Measurements from ENCODE around the gene AKAP6. TPM values are rescaled to one million over a fixed set of nuclear protein-coding genes. Genes with fewer than 3 reads are reported as not detected.

Gene AKAP6
- total and polyA plus RNA-seq, 10 of the 15 experiments (the other 5 are each of a cell fraction or from before 2014, with no cell fraction given): 0.35 to 5.9 (median 2.2) TPM

DNA sequence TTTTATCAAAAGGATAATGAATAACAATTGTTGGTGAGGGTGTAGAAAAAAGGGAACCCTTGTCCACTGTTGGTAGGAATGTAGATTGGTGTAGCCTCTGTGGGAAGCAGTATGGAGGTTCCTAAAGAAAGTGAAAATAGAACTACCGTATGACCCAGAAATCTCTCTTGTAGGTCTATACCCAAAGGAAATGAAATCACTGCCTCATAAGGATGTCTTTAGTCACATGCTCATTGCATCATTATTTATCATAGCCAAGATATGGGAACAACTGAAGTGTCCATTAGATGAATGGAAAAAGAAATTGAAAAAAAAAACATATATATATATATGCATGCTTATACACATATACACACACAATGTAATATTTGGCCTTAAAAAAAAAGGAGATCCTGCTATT is 450.7 kb downstream of the AKAP6 start:
- no TSS peak for BruUV-seq (replicated peaks)
- DNase-seq (ENCODE audit: low read depth, low spot score) (no peak), FAIRE-seq (no peak), ATAC-seq (no peak)
- Histone ChIP-seq H3K9ac (ENCODE audit: control insufficient read depth, insufficient read depth, low read length) (no peak overlapping the region), H3K4me3 (no peak overlapping the region), H3K4me1 (ENCODE audit: control insufficient read depth, insufficient read depth, low read length) (no peaks in the 10 kb centered on the region), H4K20me1 (ENCODE audit: control insufficient read depth, insufficient read depth) (no peaks in the 10 kb centered on the region), H3K27me3 (replicated peaks in 1 of 2; ENCODE audit: control insufficient read depth in 2 of 2, insufficient read depth in 2 of 2, low read length in 1 of 2) (no peaks in the 10 kb centered on the region), H3K27ac (ENCODE audit: control insufficient read depth, insufficient read depth) (no peak overlapping the region), H2AFZ (ENCODE audit: control insufficient read depth, low read depth, low read length) (no peak overlapping the region), H3K4me2 (ENCODE audit: control insufficient read depth, insufficient read depth) (no peak overlapping the region), H3K9me3 (replicated peaks; ENCODE audit: control insufficient read depth, insufficient read depth, low read length) (no peaks in the 10 kb centered on the region), H3K36me3 (ENCODE audit: control insufficient read depth in 2 of 2, insufficient read depth in 2 of 2, low read length in 1 of 2) (no peaks in the 10 kb centered on the region), H3K79me2 (ENCODE audit: control insufficient read depth, insufficient read depth, low read length) (no peaks in the 10 kb centered on the region)
- RAD21 ChIA-PET (ENCODE audit: unreplicated experiment): interaction anchor here (0.7 kb wide), 2 partner anchors 10 to 190 kb away, joined by 3 to 4 read pairs; no protein-coding TSS in a partner anchor
- 100% methylated on average over 1 of the region's 1 CpG for WGBS (ENCODE audit: insufficient coverage, insufficient replicate concordance, low lambda C conversion rate, missing lambda C conversion rate)
- CTCF ChIA-PET: interaction anchor here (0.6 kb wide), 1 partner anchor 10 kb away, joined by 4 read pairs; no protein-coding TSS in a partner anchor
- in situ Hi-C loops (cut with MboI) (no loop called here), intact Hi-C loops (cut with micrococcal nuclease; ENCODE audit: unreplicated experiment) (no loop called here)
- SMC1A ChIA-PET (ENCODE audit: uncharacterized antibody, unreplicated experiment): interaction anchor here (1.6 kb wide), 1 partner anchor 8 kb away, joined by 3 read pairs; no protein-coding TSS in a partner anchor
- POLR2A ChIA-PET: interaction anchor here (0.6 kb wide), 2 partner anchors 145 to 937 kb away, joined by 8 read pairs; no protein-coding TSS in a partner anchor
- TF ChIP-seq DPF2 (IDR thresholded peaks at IDR 0.05) (no peak), MTA2 (IDR thresholded peaks at IDR 0.05; ENCODE audit: low read depth) (no peak), SREBF1 (IDR thresholded peaks at IDR 0.05; ENCODE audit: low read length) (no peak)

DNA sequence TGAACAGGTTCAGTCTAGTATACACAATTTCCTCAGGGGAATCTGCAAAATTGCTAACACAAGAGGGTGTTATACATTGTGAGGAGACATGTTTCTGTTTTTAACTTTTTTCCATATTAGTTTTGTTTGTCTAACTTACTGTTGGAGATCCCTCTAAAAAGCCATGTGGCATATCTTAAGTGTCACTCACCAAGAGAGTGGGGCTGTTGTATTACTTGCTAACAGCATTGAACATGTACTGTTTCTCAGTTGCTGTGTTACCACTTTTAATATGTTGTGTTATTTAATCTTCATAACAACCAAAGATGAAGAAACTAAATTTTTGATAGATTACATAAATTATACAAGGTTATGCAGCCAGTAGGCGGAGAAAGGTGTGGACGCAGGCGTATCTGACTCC is 455.3 kb downstream of the AKAP6 start:
- WGBS (ENCODE audit: insufficient coverage, insufficient replicate concordance, low lambda C conversion rate, missing lambda C conversion rate): 77% methylated on average over 3 of the region's 3 CpGs
- no peak for ATAC-seq
- Histone ChIP-seq H3K9ac (ENCODE audit: control insufficient read depth, insufficient read depth, low read length) (no peak overlapping the region), H3K27ac (ENCODE audit: control insufficient read depth, insufficient read depth) (no peak overlapping the region), H3K9me3 (replicated peaks; ENCODE audit: control insufficient read depth, insufficient read depth, low read length) (no peaks in the 10 kb centered on the region), H2AFZ (ENCODE audit: control insufficient read depth, low read depth, low read length) (no peak overlapping the region), H3K27me3 (replicated peaks in 1 of 2; ENCODE audit: control insufficient read depth in 2 of 2, insufficient read depth in 2 of 2, low read length in 1 of 2) (no peaks in the 10 kb centered on the region), H4K20me1 (ENCODE audit: control insufficient read depth, insufficient read depth) (no peaks in the 10 kb centered on the region), H3K4me1 (ENCODE audit: control insufficient read depth, insufficient read depth, low read length) (no peaks in the 10 kb centered on the region), H3K36me3 (ENCODE audit: control insufficient read depth in 2 of 2, insufficient read depth in 2 of 2, low read length in 1 of 2) (no peaks in the 10 kb centered on the region), H3K4me3 (no peak overlapping the region), H3K79me2 (ENCODE audit: control insufficient read depth, insufficient read depth, low read length) (no peaks in the 10 kb centered on the region), H3K4me2 (ENCODE audit: control insufficient read depth, insufficient read depth) (no peak overlapping the region)
- ChIA-PET RAD21 (ENCODE audit: unreplicated experiment) (no interaction called here), POLR2A (no interaction called here), CTCF (no interaction called here), SMC1A (ENCODE audit: uncharacterized antibody, unreplicated experiment) (no interaction called here)
- intact Hi-C loops (cut with micrococcal nuclease; ENCODE audit: unreplicated experiment) (no loop called here), in situ Hi-C loops (cut with MboI) (no loop called here)
- no peak for FAIRE-seq
- no TSS peak for BruUV-seq (replicated peaks)
- no peak for DNase-seq (ENCODE audit: low read depth, low spot score)
- TF ChIP-seq FOXK2 (IDR thresholded peaks at IDR 0.05) (no peak), PAX5 (IDR thresholded peaks at IDR 0.05; ENCODE audit: borderline replicate concordance, low read depth, low read length) (no peak), SMARCA5 (IDR thresholded peaks at IDR 0.05) (no peak), EGR1 (IDR thresholded peaks at IDR 0.05; ENCODE audit: borderline replicate concordance in 1 of 2, low read depth in 2 of 2, low read length in 2 of 2) (no peak)
- TF ChIP-seq, protein P1, sequence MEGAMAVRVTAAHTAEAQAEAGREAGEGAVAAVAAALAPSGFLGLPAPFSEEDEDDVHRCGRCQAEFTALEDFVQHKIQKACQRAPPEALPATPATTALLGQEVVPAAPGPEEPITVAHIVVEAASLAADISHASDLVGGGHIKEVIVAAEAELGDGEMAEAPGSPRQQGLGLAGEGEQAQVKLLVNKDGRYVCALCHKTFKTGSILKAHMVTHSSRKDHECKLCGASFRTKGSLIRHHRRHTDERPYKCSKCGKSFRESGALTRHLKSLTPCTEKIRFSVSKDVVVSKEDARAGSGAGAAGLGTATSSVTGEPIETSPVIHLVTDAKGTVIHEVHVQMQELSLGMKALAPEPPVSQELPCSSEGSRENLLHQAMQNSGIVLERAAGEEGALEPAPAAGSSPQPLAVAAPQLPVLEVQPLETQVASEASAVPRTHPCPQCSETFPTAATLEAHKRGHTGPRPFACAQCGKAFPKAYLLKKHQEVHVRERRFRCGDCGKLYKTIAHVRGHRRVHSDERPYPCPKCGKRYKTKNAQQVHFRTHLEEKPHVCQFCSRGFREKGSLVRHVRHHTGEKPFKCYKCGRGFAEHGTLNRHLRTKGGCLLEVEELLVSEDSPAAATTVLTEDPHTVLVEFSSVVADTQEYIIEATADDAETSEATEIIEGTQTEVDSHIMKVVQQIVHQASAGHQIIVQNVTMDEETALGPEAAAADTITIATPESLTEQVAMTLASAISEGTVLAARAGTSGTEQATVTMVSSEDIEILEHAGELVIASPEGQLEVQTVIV (IDR thresholded peaks at IDR 0.05; ENCODE audit: borderline replicate concordance, partially characterized antibody): no peak
- TF ChIP-seq, protein P2, sequence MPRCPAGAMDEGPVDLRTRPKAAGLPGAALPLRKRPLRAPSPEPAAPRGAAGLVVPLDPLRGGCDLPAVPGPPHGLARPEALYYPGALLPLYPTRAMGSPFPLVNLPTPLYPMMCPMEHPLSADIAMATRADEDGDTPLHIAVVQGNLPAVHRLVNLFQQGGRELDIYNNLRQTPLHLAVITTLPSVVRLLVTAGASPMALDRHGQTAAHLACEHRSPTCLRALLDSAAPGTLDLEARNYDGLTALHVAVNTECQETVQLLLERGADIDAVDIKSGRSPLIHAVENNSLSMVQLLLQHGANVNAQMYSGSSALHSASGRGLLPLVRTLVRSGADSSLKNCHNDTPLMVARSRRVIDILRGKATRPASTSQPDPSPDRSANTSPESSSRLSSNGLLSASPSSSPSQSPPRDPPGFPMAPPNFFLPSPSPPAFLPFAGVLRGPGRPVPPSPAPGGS (IDR thresholded peaks at IDR 0.05; ENCODE audit: borderline replicate concordance, insufficient read depth, low read depth, low read length, poor library complexity, severe bottlenecking): no peak
- TF ChIP-seq, protein P3, sequence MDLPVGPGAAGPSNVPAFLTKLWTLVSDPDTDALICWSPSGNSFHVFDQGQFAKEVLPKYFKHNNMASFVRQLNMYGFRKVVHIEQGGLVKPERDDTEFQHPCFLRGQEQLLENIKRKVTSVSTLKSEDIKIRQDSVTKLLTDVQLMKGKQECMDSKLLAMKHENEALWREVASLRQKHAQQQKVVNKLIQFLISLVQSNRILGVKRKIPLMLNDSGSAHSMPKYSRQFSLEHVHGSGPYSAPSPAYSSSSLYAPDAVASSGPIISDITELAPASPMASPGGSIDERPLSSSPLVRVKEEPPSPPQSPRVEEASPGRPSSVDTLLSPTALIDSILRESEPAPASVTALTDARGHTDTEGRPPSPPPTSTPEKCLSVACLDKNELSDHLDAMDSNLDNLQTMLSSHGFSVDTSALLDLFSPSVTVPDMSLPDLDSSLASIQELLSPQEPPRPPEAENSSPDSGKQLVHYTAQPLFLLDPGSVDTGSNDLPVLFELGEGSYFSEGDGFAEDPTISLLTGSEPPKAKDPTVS (IDR thresholded peaks at IDR 0.05; ENCODE audit: low read depth, low read length): no peak
